Osteocyte (in vitro differentiated cells): ENCODE results near the gene GRIPAP1. TPM values are rescaled to one million over a fixed set of nuclear protein-coding genes. Genes with fewer than 3 reads are reported as not detected.

Experiments
- DNase-seq: peaks from one replicate; pipeline ENCODE4 v3.0.0; 2021; ENCODE audit warnings: mixed read lengths; ENCODE audit not compliant: unreplicated experiment; ENCODE audit errors: extremely low spot score
- H3K27ac Mint-ChIP-seq: one replicate; pipeline ENCODE4 v1.8.0; 2021; ENCODE audit warnings: mild to moderate bottlenecking, mixed read lengths; ENCODE audit not compliant: unreplicated experiment
- H3K27me3 Mint-ChIP-seq: one replicate; pipeline ENCODE4 v1.8.0; 2021; ENCODE audit warnings: mixed read lengths; ENCODE audit not compliant: unreplicated experiment
- H3K36me3 Mint-ChIP-seq: one replicate; pipeline ENCODE4 v1.8.0; 2021; ENCODE audit warnings: mixed read lengths; ENCODE audit not compliant: unreplicated experiment
- H3K4me1 Mint-ChIP-seq: one replicate; pipeline ENCODE4 v1.8.0; 2021; ENCODE audit warnings: mixed read lengths; ENCODE audit not compliant: unreplicated experiment
- H3K4me3 Mint-ChIP-seq: one replicate; pipeline ENCODE4 v1.8.0; 2021; ENCODE audit warnings: mild to moderate bottlenecking, moderate library complexity, mixed read lengths; ENCODE audit not compliant: unreplicated experiment
- H3K9me3 Mint-ChIP-seq: one replicate; pipeline ENCODE4 v1.8.0; 2021; ENCODE audit warnings: mixed read lengths; ENCODE audit not compliant: unreplicated experiment
- total RNA-seq: library from RNA; stranded (reverse); gene quantifications from 2 replicates; pipeline ENCODE4 v1.2.1, GENCODE V29; 2021
- TF ChIP-seq, protein P1 (sequence below): fragments of 200-600 bp; sonication (generic); IDR thresholded peaks from 2 replicates; pipeline ENCODE4 v1.5.0; 2021; ENCODE audit warnings: antibody characterized with exemption, mild to moderate bottlenecking, moderate library complexity

The GRIPAP1 gene
- total RNA-seq, 1 donor from 2014 or later, result 48.5 TPM

DNA sequence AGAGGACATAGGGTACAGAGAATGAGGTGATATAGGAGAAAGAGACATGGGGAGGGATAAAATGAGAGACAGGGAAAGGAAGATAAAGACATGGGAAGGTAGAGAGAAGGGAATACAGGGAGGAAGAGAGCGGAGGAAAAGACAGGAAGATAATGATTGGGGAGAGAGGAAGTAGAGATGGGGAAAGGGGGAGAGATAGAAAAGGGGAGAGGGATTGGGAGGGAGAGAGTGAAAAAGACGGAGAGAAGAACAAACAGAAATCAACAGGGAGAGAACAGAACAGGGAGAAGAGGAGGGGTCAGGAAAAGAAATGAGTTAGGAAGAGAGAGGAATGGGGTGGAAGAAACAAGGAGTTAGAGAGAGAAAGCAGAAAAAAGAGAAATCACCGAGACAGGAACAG is 4.6 kb downstream of the GRIPAP1 start:
- H3K9me3 Mint-ChIP-seq, result no peaks in the 10 kb centered on the region
- H3K27ac Mint-ChIP-seq, result no peak overlapping the region
- H3K36me3 Mint-ChIP-seq, result peaks cover 19% of the 10 kb centered on the region
- DNase-seq, result no peak
- no peaks in the 10 kb centered on the region for H3K27me3 Mint-ChIP-seq
- H3K4me3 Mint-ChIP-seq, result no peak overlapping the region
- H3K4me1 Mint-ChIP-seq, result peaks cover 8% of the 10 kb centered on the region
- TF ChIP-seq, protein P1, sequence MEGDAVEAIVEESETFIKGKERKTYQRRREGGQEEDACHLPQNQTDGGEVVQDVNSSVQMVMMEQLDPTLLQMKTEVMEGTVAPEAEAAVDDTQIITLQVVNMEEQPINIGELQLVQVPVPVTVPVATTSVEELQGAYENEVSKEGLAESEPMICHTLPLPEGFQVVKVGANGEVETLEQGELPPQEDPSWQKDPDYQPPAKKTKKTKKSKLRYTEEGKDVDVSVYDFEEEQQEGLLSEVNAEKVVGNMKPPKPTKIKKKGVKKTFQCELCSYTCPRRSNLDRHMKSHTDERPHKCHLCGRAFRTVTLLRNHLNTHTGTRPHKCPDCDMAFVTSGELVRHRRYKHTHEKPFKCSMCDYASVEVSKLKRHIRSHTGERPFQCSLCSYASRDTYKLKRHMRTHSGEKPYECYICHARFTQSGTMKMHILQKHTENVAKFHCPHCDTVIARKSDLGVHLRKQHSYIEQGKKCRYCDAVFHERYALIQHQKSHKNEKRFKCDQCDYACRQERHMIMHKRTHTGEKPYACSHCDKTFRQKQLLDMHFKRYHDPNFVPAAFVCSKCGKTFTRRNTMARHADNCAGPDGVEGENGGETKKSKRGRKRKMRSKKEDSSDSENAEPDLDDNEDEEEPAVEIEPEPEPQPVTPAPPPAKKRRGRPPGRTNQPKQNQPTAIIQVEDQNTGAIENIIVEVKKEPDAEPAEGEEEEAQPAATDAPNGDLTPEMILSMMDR, result no peak

DNA sequence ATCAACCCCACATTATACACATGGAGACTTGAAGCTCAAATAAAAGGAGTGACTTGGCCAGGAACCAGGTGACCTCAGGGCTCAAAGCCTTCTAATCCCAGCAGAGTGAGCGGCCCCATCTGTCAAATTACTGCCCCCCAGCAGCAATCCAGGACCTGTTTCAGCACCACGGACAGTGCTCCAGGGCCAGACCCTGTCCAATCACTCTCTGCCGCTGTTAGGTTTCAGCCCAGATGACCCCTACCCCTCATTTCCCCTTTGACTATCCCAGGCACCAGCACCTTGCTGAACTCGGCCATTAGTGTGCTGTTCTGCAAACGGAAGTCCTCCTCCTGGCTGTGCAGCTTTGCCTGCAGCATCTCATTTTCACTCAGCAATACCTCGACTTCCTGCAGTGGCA is 5.1 kb downstream of the GRIPAP1 start:
- no peaks in the 10 kb centered on the region for H3K9me3 Mint-ChIP-seq
- peaks cover 8% of the 10 kb centered on the region for H3K4me1 Mint-ChIP-seq
- TF ChIP-seq, protein P1, result no peak
- no peak for DNase-seq
- H3K27ac Mint-ChIP-seq, result no peak overlapping the region
- H3K36me3 Mint-ChIP-seq, result peaks cover 19% of the 10 kb centered on the region
- H3K27me3 Mint-ChIP-seq, result no peaks in the 10 kb centered on the region
- H3K4me3 Mint-ChIP-seq, result no peak overlapping the region

DNA sequence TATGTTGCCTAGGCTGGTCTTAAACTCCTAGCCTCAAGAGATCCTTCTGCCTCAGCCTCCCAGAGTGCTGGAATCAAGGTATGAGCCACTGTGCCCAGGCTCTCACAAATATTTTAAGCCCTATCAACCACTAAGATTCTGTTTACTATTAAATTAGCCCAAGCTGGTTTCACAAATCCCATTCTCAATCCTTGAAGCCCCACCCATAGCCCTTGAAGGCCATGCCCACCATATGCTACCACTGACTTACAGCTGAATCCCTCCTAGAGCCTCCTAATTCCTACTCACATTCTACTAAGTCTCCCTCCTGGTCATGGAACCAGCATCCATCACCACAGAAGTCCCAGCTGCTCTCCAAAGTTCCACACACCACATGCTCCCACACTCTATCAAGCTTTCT is 9.7 kb downstream of the GRIPAP1 start:
- TF ChIP-seq, protein P1, result no peak
- H3K4me3 Mint-ChIP-seq, result no peak overlapping the region
- no peaks in the 10 kb centered on the region for H3K4me1 Mint-ChIP-seq
- no peak overlapping the region for H3K27ac Mint-ChIP-seq
- no peak for DNase-seq
- peaks cover 24% of the 10 kb centered on the region for H3K36me3 Mint-ChIP-seq
- no peaks in the 10 kb centered on the region for H3K27me3 Mint-ChIP-seq
- H3K9me3 Mint-ChIP-seq, result no peaks in the 10 kb centered on the region

DNA sequence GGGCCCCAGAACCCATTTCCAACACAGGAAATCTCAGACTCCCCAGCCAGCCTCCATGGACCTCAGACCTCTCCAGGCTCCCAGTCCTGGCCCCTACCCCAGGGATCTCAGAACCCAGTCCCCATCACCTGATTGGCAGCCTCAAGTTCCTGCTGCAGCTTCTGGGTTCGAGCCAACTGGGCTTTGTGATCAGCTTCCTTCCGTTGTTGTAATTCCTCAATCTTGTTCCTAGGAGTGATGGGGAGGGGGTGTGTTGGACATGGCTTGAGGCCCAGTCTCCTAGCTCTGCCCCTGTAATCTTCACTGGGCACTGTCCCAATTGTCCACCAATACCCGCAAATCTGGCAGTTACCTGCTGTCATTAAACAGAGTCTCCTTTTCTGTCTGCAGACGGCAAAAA is 12.6 kb downstream of the GRIPAP1 start:
- Mint-ChIP-seq H3K27ac (no peak overlapping the region), H3K27me3 (no peaks in the 10 kb centered on the region), H3K36me3 (peaks cover 21% of the 10 kb centered on the region), H3K4me1 (no peaks in the 10 kb centered on the region), H3K4me3 (no peak overlapping the region), H3K9me3 (no peaks in the 10 kb centered on the region)
- TF ChIP-seq, protein P1, result no peak
- DNase-seq, result no peak

DNA sequence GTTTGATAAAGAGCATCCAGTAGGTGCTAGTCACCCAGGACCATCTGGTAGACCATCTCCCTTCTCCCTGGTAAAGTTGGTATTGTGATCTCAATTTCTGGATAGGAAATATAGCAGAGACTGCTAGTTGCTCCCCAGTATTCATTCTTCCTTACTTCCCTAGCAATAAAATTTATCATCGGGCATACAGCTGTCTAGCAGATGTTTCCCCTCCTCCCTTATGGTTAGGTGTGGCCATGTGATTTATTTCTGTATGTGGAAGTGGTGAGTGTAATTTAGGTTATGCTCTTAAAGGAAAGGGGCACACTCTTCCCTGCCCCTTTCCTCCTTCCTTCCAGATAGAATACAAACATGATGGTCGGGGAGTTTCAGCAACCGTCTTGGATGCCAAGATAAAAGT is 18.2 kb downstream of the GRIPAP1 start:
- H3K36me3 Mint-ChIP-seq, result peaks cover 29% of the 10 kb centered on the region
- DNase-seq, result no peak
- no peak overlapping the region for H3K27ac Mint-ChIP-seq
- no peaks in the 10 kb centered on the region for H3K27me3 Mint-ChIP-seq
- H3K4me3 Mint-ChIP-seq, result no peak overlapping the region
- no peaks in the 10 kb centered on the region for H3K4me1 Mint-ChIP-seq
- TF ChIP-seq, protein P1, result no peak
- no peaks in the 10 kb centered on the region for H3K9me3 Mint-ChIP-seq
